Smooth muscle cell (in vitro differentiated cells): ENCODE results near the gene UBE2N. TPM values are rescaled to one million over a fixed set of nuclear protein-coding genes. Genes with fewer than 3 reads are reported as not detected.
A peak's percentile ranks its signal among the peaks of the same experiment; 100 is the strongest.

Experiments used
- DNase-seq: peaks from one replicate; lab custom pipeline; 2025; ENCODE audit not compliant: unreplicated experiment; lab: John Stamatoyannopoulos, UW
- H2AFZ ChIP-seq: fragments of 200-600 bp; sonication (generic); 2 replicates; pipeline ENCODE4 v1.6.0; 2016; ENCODE audit warnings: antibody characterized with exemption, low read depth, mild to moderate bottlenecking
- H3F3A ChIP-seq: fragments of 200-600 bp; sonication (generic); 2 replicates; pipeline ENCODE4 v1.6.0; 2017; ENCODE audit warnings: antibody characterized with exemption, low read depth
- H3K27ac ChIP-seq: fragments of 200-600 bp; sonication (generic); 2 replicates; pipeline ENCODE4 v1.5.1; 2016; ENCODE audit warnings: low read depth, mild to moderate bottlenecking
- H3K27me3 ChIP-seq: fragments of 200-600 bp; sonication (generic); 2 replicates; pipeline ENCODE4 v1.6.1; 2016; ENCODE audit warnings: low read depth, mild to moderate bottlenecking
- H3K36me3 ChIP-seq: fragments of 200-600 bp; sonication (generic); 2 replicates; pipeline ENCODE4 v1.5.1; 2016; ENCODE audit warnings: low read depth
- H3K4me1 ChIP-seq: fragments of 200-600 bp; sonication (generic); 2 replicates; pipeline ENCODE4 v1.5.1; 2016; ENCODE audit warnings: low read depth
- H3K4me2 ChIP-seq: fragments of 200-600 bp; sonication (generic); 2 replicates; pipeline ENCODE4 v1.6.0; 2016; ENCODE audit warnings: mild to moderate bottlenecking
- H3K4me3 ChIP-seq: fragments of 200-600 bp; sonication (generic); 2 replicates; pipeline ENCODE4 v1.5.1; 2016; ENCODE audit warnings: mild to moderate bottlenecking
- H3K79me2 ChIP-seq: fragments of 200-600 bp; sonication (generic); 2 replicates; pipeline ENCODE4 v1.6.0; 2016; ENCODE audit warnings: low read depth, mild to moderate bottlenecking
- H3K9ac ChIP-seq: fragments of 200-600 bp; sonication (generic); 2 replicates; pipeline ENCODE4 v1.6.0; 2016; ENCODE audit warnings: low read depth
- H3K9me3 ChIP-seq: fragments of 200-600 bp; sonication (generic); replicated peaks from 2 replicates; pipeline ENCODE4 v1.5.1; 2016; ENCODE audit warnings: low read depth
- H4K20me1 ChIP-seq: fragments of 200-600 bp; sonication (generic); 2 replicates; pipeline ENCODE4 v1.6.0; 2016; ENCODE audit warnings: low read depth
- CTCF ChIP-seq: fragments of 200-600 bp; sonication (generic); IDR thresholded peaks from 2 replicates; pipeline ENCODE4 v1.5.1; 2017; ENCODE audit warnings: borderline replicate concordance, mild to moderate bottlenecking, antibody characterized with exemption; ENCODE audit not compliant: insufficient read depth, poor library complexity, severe bottlenecking
- WGBS: methylation state at CpG from one replicate; pipeline ENCODE4 v1.1.7; 2016; ENCODE audit warnings: low lambda C conversion rate; 5-methylcytosine and 5-hydroxymethylcytosine counted together
- polyA plus RNA-seq: library from polyadenylated mRNA; unstranded; fragments of >200 nt; fragmentation: Nextera tagmentation; extraction: Ambion mirVana; gene quantifications from 2 replicates; pipeline ENCODE4 v1.2.1, GENCODE V29; 2016
- total RNA-seq: library from RNA; depleted of rRNA; stranded (reverse); fragments of >200 nt; gene quantifications from 2 replicates; pipeline ENCODE4 v1.2.3, GENCODE V29; 2014

The UBE2N gene
- total and polyA plus RNA-seq, 2 experiments from 2014 or later: 61.3 to 111 TPM

DNA sequence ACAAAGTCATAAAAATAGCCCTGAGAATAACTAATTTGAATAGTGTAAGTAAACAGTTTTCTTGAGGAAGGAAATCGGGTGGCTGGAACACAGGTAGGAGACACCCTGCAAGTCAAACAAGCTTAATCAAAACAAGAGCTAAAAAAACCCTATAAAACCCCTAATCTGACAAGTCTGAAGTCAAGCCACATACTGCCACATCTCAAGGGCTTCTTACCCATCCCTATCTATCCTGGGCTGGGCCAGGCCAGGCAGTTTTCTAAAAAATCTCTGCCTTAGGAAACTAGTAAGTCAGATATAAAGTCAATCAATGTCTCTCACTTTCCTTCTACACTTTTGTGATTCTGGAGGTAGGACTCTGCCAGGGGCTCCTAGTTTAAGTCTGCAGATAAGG lies 15.3 kb downstream of the UBE2N start:
- Histone ChIP-seq H3F3A (peaks cover 33% of the 10 kb centered on the region), H3K27ac (peak overlapping the region; percentile 74), H3K4me2 (peak overlapping the region; percentile 45), H2AFZ (no peak overlapping the region), H3K27me3 (no peaks in the 10 kb centered on the region), H3K9me3 (no peaks in the 10 kb centered on the region), H3K4me3 (no peak overlapping the region), H3K79me2 (peaks cover 100% of the 10 kb centered on the region), H4K20me1 (peaks cover 100% of the 10 kb centered on the region), H3K9ac (peak overlapping the region; percentile 23), H3K4me1 (peaks cover 46% of the 10 kb centered on the region), H3K36me3 (no peaks in the 10 kb centered on the region)
- TF ChIP-seq CTCF: no peak
- WGBS: 57% methylated on average over 1 of the region's 1 CpG
- no peak for DNase-seq

GRCh38 chr12:93425736-93426411 lies 15.9 kb downstream of the UBE2N start:
- peak overlapping the region; percentile 23 for H3K9ac ChIP-seq
- no peaks in the 10 kb centered on the region for H3K36me3 ChIP-seq
- no peak overlapping the region for H2AFZ ChIP-seq
- peaks cover 100% of the 10 kb centered on the region for H4K20me1 ChIP-seq
- H3F3A ChIP-seq: peaks cover 33% of the 10 kb centered on the region
- peak overlapping the region; percentile 74 for H3K27ac ChIP-seq
- H3K4me2 ChIP-seq: peak overlapping the region; percentile 45
- 71% methylated on average over 8 of the region's 8 CpGs for WGBS
- H3K79me2 ChIP-seq: peaks cover 100% of the 10 kb centered on the region
- H3K4me3 ChIP-seq: no peak overlapping the region
- no peaks in the 10 kb centered on the region for H3K27me3 ChIP-seq
- no peak for TF ChIP-seq CTCF
- H3K4me1 ChIP-seq: peaks cover 46% of the 10 kb centered on the region
- no peak for DNase-seq
- no peaks in the 10 kb centered on the region for H3K9me3 ChIP-seq

- Histone ChIP-seq H3K9ac (no peak overlapping the region), H3K27ac (no peak overlapping the region), H3K36me3 (no peaks in the 10 kb centered on the region), H3K27me3 (no peaks in the 10 kb centered on the region), H3K4me2 (no peak overlapping the region), H2AFZ (no peak overlapping the region), H3K4me3 (no peak overlapping the region), H4K20me1 (peaks cover 93% of the 10 kb centered on the region), H3F3A (peaks cover 12% of the 10 kb centered on the region), H3K4me1 (peaks cover 46% of the 10 kb centered on the region), H3K79me2 (peaks cover 99% of the 10 kb centered on the region), H3K9me3 (no peaks in the 10 kb centered on the region)
- DNase-seq: no peak
- no peak for TF ChIP-seq CTCF
- WGBS: 78% methylated on average over 2 of the region's 2 CpGs
These were observed 19.7 kb downstream of the UBE2N start for GRCh38 chr12:93422050-93422449.
